Spleen (tissue), 7 donors: ENCODE measurements around the gene NEK1.
"Not testable (repeated sequence)": the region's sequence is repeated elsewhere in the genome, so short reads cannot be mapped to it uniquely, and the experiment has no call there.

Source experiments
- POLR2A ChIP-seq, 3 donors: fragments of 450-650 bp; IDR thresholded peaks; one replicate each; pipeline ENCODE4 v1.5.1; 2017; ENCODE audit warnings: antibody characterized with exemption in 3 of 3, mild to moderate bottlenecking in 1 of 3
- TF ChIP-seq, protein P1 (sequence below), 11 experiments: fragments of 200-600 bp in 7 of 11; fragments of 450-650 bp in 4 of 11; sonication (generic) in 4 of 11; IDR thresholded peaks in 8 of 11; conservative IDR thresholded peaks in 3 of 11; 1 replicate in 7 of 11; 2 replicates in 4 of 11; pipeline versions ENCODE4 v1.4.0 to v1.8.0; 2016 to 2021; ENCODE audit warnings: antibody characterized with exemption in 11 of 11, inconsistent platforms in 4 of 11, mild to moderate bottlenecking in 1 of 11
- donor health status: DM: no; HTN: no; CAD: no; lungs with moderate emphysema.
- donor health status: DM: no; HTN: no; CAD: no.
- donor health status: DM: no; HTN: no; CAD: no.

DNA sequence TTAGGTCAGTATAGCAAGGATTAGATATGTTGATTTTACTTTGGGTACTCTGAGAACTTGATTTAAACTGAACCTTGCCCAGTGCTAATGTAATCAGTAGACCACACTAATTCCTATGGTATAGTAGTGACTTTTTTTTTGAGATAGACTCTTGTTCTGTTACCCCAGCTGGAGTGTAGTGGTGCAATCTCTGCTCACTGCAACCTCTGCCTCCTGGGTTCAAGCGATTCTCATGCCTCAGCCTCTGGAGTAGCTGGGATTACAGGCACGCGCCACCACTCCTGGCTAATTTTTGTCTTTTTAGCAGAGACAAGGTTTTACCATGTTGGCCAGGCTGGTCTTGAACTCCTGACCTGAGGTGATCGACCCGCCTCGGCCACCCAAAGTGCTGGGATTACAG lies 11.6 kb upstream of the NEK1 start:
- not testable (repeated sequence) for TF ChIP-seq POLR2A (IDR thresholded peaks at IDR 0.05)
- TF ChIP-seq, protein P1, sequence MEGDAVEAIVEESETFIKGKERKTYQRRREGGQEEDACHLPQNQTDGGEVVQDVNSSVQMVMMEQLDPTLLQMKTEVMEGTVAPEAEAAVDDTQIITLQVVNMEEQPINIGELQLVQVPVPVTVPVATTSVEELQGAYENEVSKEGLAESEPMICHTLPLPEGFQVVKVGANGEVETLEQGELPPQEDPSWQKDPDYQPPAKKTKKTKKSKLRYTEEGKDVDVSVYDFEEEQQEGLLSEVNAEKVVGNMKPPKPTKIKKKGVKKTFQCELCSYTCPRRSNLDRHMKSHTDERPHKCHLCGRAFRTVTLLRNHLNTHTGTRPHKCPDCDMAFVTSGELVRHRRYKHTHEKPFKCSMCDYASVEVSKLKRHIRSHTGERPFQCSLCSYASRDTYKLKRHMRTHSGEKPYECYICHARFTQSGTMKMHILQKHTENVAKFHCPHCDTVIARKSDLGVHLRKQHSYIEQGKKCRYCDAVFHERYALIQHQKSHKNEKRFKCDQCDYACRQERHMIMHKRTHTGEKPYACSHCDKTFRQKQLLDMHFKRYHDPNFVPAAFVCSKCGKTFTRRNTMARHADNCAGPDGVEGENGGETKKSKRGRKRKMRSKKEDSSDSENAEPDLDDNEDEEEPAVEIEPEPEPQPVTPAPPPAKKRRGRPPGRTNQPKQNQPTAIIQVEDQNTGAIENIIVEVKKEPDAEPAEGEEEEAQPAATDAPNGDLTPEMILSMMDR (IDR thresholded peaks at IDR 0.05 in 8 of 11, conservative IDR thresholded peaks at IDR 0.05 in 3 of 11) = not testable (repeated sequence)
